Uterus (tissue), 4 donors: ENCODE data around the gene MAGEE1. TPM values are rescaled to one million over a fixed set of nuclear protein-coding genes. Genes with fewer than 3 reads are reported as not detected.

Source experiments
- DNase-seq, 2 donors: peaks; one replicate each; pipeline ENCODE4 v3.0.0-alpha.2; 2019 to 2020
- H3K27ac ChIP-seq, 2 donors: fragments of 200-600 bp; sonication (generic); 1 replicate in 1 of 2; 2 replicates in 1 of 2; pipeline ENCODE4 v1.5.1; 2016 to 2018
- H3K27me3 ChIP-seq, 2 donors: fragments of 200-600 bp; sonication (generic); one replicate each; pipeline ENCODE4 v1.5.1; 2018 to 2019; ENCODE audit warnings: control low read depth in 1 of 2
- H3K36me3 ChIP-seq, 2 donors: fragments of 200-600 bp; sonication (generic); one replicate each; pipeline ENCODE4 v1.5.1; 2019; ENCODE audit warnings: control low read depth in 1 of 2
- H3K4me1 ChIP-seq, 2 donors: fragments of 200-600 bp; sonication (generic); one replicate each; pipeline ENCODE4 v1.5.1; 2018 to 2019; ENCODE audit warnings: control low read depth in 1 of 2
- H3K4me3 ChIP-seq, 2 donors: fragments of 200-600 bp; sonication (generic); 1 replicate in 1 of 2; 2 replicates in 1 of 2; pipeline ENCODE4 v1.5.1; 2018 to 2019; ENCODE audit warnings: mild to moderate bottlenecking in 1 of 2
- H3K9me3 ChIP-seq, 2 donors: fragments of 200-600 bp; sonication (generic); one replicate each; pipeline ENCODE4 v1.5.1; 2019; ENCODE audit warnings: control low read depth in 1 of 2
- CTCF ChIP-seq, 4 experiments: fragments of 200-600 bp in 2 of 4; fragments of 450-650 bp in 2 of 4; sonication (generic) in 2 of 4; IDR thresholded peaks; one replicate each; pipeline ENCODE4 v1.5.1; 2016 to 2019; ENCODE audit warnings: antibody characterized with exemption in 4 of 4, mild to moderate bottlenecking in 2 of 4, moderate library complexity in 1 of 4
- POLR2A ChIP-seq, 2 donors: fragments of 450-650 bp; IDR thresholded peaks; one replicate each; pipeline ENCODE4 v1.6.1; 2016; ENCODE audit warnings: antibody characterized with exemption in 2 of 2, mild to moderate bottlenecking in 1 of 2, moderate library complexity in 1 of 2
- intact Hi-C: fragments of 100-400 bp; cut with DNase I; formaldehyde crosslinking; loops from one replicate; pipeline ENCODE4 v1.15.1; 2023; ENCODE audit warnings: low total_unique reads
- total RNA-seq, 4 donors: library from RNA; depleted of rRNA in 3 of 4; stranded (reverse); fragments of >200 nt in 3 of 4; gene quantifications; one replicate each; pipeline versions ENCODE4 v1.1.0 to v1.2.4, GENCODE V29; 2014 to 2023
- donor health status: DM: yes; HTN: yes; CAD: no.

The MAGEE1 gene
- total RNA-seq, 4 donors from 2014 or later = 1.8 to 7.2 (median 4.5) TPM

GRCh38 chrX:76453737-76454406 lies 26.4 kb downstream of the MAGEE1 start:
- Histone ChIP-seq H3K27ac (no peak overlapping the region), H3K27me3 (no peaks in the 10 kb centered on the region), H3K4me1 (no peaks in the 10 kb centered on the region), H3K9me3 (no peaks in the 10 kb centered on the region), H3K4me3 (no peak overlapping the region), H3K36me3 (peaks cover 0 to 2% of the 10 kb centered on the region in 2 donors)
- intact Hi-C loops = no loop called here
- no peak for DNase-seq
- no peak for TF ChIP-seq POLR2A (IDR thresholded peaks at IDR 0.05)
- TF ChIP-seq CTCF (IDR thresholded peaks at IDR 0.05) = no peak

GRCh38 chrX:76454456-76454927 lies 27.0 kb downstream of the MAGEE1 start:
- peaks cover 0 to 2% of the 10 kb centered on the region in 2 donors for H3K36me3 ChIP-seq
- no peak overlapping the region for H3K4me3 ChIP-seq
- DNase-seq = no peak
- intact Hi-C loops = no loop called here
- no peaks in the 10 kb centered on the region for H3K4me1 ChIP-seq
- H3K9me3 ChIP-seq = no peaks in the 10 kb centered on the region
- H3K27me3 ChIP-seq = no peaks in the 10 kb centered on the region
- no peak overlapping the region for H3K27ac ChIP-seq
- TF ChIP-seq CTCF (IDR thresholded peaks at IDR 0.05) (peak in 3 of 4 experiments; percentile 26 to 34 (median 34)), POLR2A (IDR thresholded peaks at IDR 0.05) (no peak)

GRCh38 chrX:76477353-76477752 lies 49.8 kb downstream of the MAGEE1 start:
- no peaks in the 10 kb centered on the region for H3K36me3 ChIP-seq
- no peak overlapping the region for H3K4me3 ChIP-seq
- TF ChIP-seq POLR2A (IDR thresholded peaks at IDR 0.05) = no peak
- TF ChIP-seq CTCF (IDR thresholded peaks at IDR 0.05) = no peak
- H3K4me1 ChIP-seq = no peaks in the 10 kb centered on the region
- intact Hi-C loops = no loop called here
- no peaks in the 10 kb centered on the region for H3K27me3 ChIP-seq
- no peak overlapping the region for H3K27ac ChIP-seq
- no peaks in the 10 kb centered on the region for H3K9me3 ChIP-seq
- DNase-seq = no peak
